ENCODE results near the gene PTER. TPM values are rescaled to one million over a fixed set of nuclear protein-coding genes. Genes with fewer than 3 reads are reported as not detected.

Gene PTER
- total and polyA plus RNA-seq, 2 of the 13 experiments (the other 11 are each of a cell fraction or from before 2014, with no cell fraction given): 6.1 to 6.6 TPM

DNA sequence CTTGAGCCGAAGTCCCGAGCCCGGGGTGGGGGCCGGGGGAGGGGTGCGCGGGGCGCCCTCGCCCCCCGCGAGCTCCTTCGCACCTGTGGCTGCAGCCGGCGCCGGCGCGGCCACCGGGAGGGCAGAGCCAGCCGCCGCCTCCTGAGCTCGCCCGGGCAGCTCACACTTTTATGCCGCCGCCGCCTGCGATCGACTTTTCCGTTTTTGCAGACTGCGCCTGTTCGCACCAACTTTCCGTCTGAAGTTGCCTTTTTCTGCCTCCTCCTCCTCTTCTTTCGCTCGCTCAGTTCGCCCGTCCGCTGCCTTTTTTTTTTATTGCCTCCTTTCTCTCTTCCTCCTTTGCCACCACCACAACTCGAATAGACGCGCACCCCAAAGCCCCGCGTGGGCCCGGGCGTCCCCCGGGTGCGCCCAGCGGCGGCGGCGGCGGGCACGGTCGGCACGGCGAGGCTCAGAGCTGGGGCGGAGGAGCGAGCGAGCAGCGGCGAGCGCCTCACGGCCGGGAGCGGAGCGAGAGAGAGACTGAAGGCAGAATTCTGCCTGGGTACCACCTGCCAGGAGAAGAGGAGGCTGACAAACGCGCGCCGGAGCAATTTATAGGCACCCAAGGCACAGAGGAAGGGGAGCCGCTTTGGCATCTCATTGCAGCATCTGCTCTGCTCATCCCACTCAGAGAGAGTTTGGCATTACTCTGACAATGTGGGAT lies 84.7 kb downstream of the PTER start, which contains the start of gene C1QL3:
C1QL3 (minus strand) TSS at position 569 of the 706 bp plus-strand sequence. CDS start 814 bp downstream, outside the sequence.
- TF ChIP-seq GATAD2A (CRISPR knock-in tag; IDR thresholded peaks at IDR 0.05) (no peak), EZH2 (conservative IDR thresholded peaks at IDR 0.05; ENCODE audit: low read depth, low read length) (0 out of 2 replicates have a peak, but pooled peaks have one; percentile 72)
- H3K27me3 ChIP-seq (ENCODE audit: control insufficient read depth in 1 of 2, insufficient read depth in 2 of 2, low read length in 2 of 2): peaks cover 1 to 30% of the 10 kb centered on the region in 2 experiments; a peak in 2 of 5 replicates
- no peaks in the 10 kb centered on the region for H3K9me3 ChIP-seq (ENCODE audit: low read length)
- no peak within 1 kb of the TSS for H3K9ac ChIP-seq (ENCODE audit: insufficient read depth, low read depth, low read length)
- intact Hi-C loops (cut with micrococcal nuclease; ENCODE audit: unreplicated experiment) (no loop called here), in situ Hi-C loops (cut with HindIII; ENCODE audit: extremely low pct_ligation_motif_present, low pct_unique_long_range_greater_than_20kb) (no loop called here)
- ChIA-PET POLR2A (no interaction called here), CTCF (ENCODE audit: low intra/inter-chr PET ratio, low total read pairs) (no interaction called here)
- no peak within 1 kb of the TSS for H3K27ac ChIP-seq (ENCODE audit: extremely low read length, insufficient read depth, low read length)
- H2AFZ ChIP-seq (ENCODE audit: low read length): no peak within 1 kb of the TSS
- DNase-seq (ENCODE audit: low spot score) (no peak), FAIRE-seq (no peak), ATAC-seq (peak; percentile 75)
- peak within 1 kb of the TSS; percentile 19 to 48 (median 34); a peak in 4 of 6 replicates for H3K4me3 ChIP-seq (replicated peaks in 1 of 3; ENCODE audit: insufficient read depth in 1 of 3, low read depth in 2 of 3, low read length in 3 of 3)
- H3K4me2 ChIP-seq (ENCODE audit: low read depth, low read length): peak within 1 kb of the TSS; percentile 60
- BruUV-seq (replicated peaks): no TSS peak
- WGBS (ENCODE audit: low lambda C conversion rate): 18% methylated on average over 44 of the region's 68 CpGs
- H3K79me2 ChIP-seq (ENCODE audit: insufficient read depth, low read length): no peaks in the 10 kb centered on the region
- no peaks in the 10 kb centered on the region for H3K36me3 ChIP-seq (replicated peaks in 1 of 2; ENCODE audit: control insufficient read depth in 1 of 2, insufficient read depth in 2 of 2, low read length in 2 of 2)
- H4K20me1 ChIP-seq (ENCODE audit: insufficient read depth, low read length): no peaks in the 10 kb centered on the region
- H3K4me1 ChIP-seq (ENCODE audit: insufficient read depth, low read length): no peaks in the 10 kb centered on the region

GRCh38 chr10:16527452-16527851 lies 90.6 kb downstream of the PTER start:
- Histone ChIP-seq H3K9me3 (ENCODE audit: low read length) (no peaks in the 10 kb centered on the region), H2AFZ (ENCODE audit: low read length) (no peak overlapping the region), H3K36me3 (replicated peaks in 1 of 2; ENCODE audit: control insufficient read depth in 1 of 2, insufficient read depth in 2 of 2, low read length in 2 of 2) (no peaks in the 10 kb centered on the region), H3K4me3 (replicated peaks in 1 of 3; ENCODE audit: insufficient read depth in 1 of 3, low read depth in 2 of 3, low read length in 3 of 3) (no peak overlapping the region), H3K27ac (ENCODE audit: extremely low read length, insufficient read depth, low read length) (no peak overlapping the region), H4K20me1 (ENCODE audit: insufficient read depth, low read length) (no peaks in the 10 kb centered on the region), H3K27me3 (ENCODE audit: control insufficient read depth in 1 of 2, insufficient read depth in 2 of 2, low read length in 2 of 2) (peaks cover 0 to 13% of the 10 kb centered on the region in 2 experiments; a peak in 1 of 5 replicates), H3K9ac (ENCODE audit: insufficient read depth, low read depth, low read length) (no peak overlapping the region), H3K4me1 (ENCODE audit: insufficient read depth, low read length) (no peaks in the 10 kb centered on the region), H3K4me2 (ENCODE audit: low read depth, low read length) (no peak overlapping the region), H3K79me2 (ENCODE audit: insufficient read depth, low read length) (no peaks in the 10 kb centered on the region)
- CTCF ChIA-PET (ENCODE audit: low intra/inter-chr PET ratio, low total read pairs): no interaction called here
- no peak for ATAC-seq
- FAIRE-seq: no peak
- in situ Hi-C loops (cut with HindIII; ENCODE audit: extremely low pct_ligation_motif_present, low pct_unique_long_range_greater_than_20kb) (loop anchor here (25.0 kb wide), 1 partner anchor 640 kb away; no protein-coding TSS in a partner anchor), intact Hi-C loops (cut with micrococcal nuclease; ENCODE audit: unreplicated experiment) (no loop called here)
- DNase-seq (ENCODE audit: low spot score): no peak
- TF ChIP-seq JUNB (CRISPR knock-in tag; IDR thresholded peaks at IDR 0.05; ENCODE audit: borderline replicate concordance) (no peak), ZNF558 (CRISPR knock-in tag; IDR thresholded peaks at IDR 0.05; ENCODE audit: borderline replicate concordance) (no peak), ATF1 (CRISPR knock-in tag; IDR thresholded peaks at IDR 0.05) (no peak), ZNF777 (CRISPR knock-in tag; IDR thresholded peaks at IDR 0.05) (no peak), HCFC1 (IDR thresholded peaks at IDR 0.05; ENCODE audit: low read depth, low read length) (no peak), ZFP36 (IDR thresholded peaks at IDR 0.05; ENCODE audit: borderline replicate concordance, low read depth, low read length, partially characterized antibody) (no peak), IRF2 (CRISPR knock-in tag; IDR thresholded peaks at IDR 0.05) (no peak), ZNF737 (CRISPR knock-in tag; IDR thresholded peaks at IDR 0.05; ENCODE audit: borderline replicate concordance) (no peak)
- TF ChIP-seq, protein P1, sequence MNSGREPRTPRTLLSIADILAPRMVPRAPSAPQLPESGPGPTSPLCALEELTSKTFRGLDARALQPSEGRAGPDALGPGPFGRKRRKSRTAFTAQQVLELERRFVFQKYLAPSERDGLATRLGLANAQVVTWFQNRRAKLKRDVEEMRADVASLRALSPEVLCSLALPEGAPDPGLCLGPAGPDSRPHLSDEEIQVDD (CRISPR knock-in tag; IDR thresholded peaks at IDR 0.05; ENCODE audit: borderline replicate concordance): no peak
- TF ChIP-seq, protein P2, sequence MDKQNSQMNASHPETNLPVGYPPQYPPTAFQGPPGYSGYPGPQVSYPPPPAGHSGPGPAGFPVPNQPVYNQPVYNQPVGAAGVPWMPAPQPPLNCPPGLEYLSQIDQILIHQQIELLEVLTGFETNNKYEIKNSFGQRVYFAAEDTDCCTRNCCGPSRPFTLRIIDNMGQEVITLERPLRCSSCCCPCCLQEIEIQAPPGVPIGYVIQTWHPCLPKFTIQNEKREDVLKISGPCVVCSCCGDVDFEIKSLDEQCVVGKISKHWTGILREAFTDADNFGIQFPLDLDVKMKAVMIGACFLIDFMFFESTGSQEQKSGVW (CRISPR knock-in tag; IDR thresholded peaks at IDR 0.05; ENCODE audit: borderline replicate concordance): no peak
- POLR2A ChIA-PET: no interaction called here
- WGBS (ENCODE audit: low lambda C conversion rate): 4% methylated on average over 4 of the region's 4 CpGs
- no TSS peak for BruUV-seq (replicated peaks)
